HG03066 (cell line): ENCODE results near the gene DDHD1.

Source experiments
- ATAC-seq: cut with Tn5 transposase; IDR thresholded peaks from one replicate; pipeline ENCODE4 v1.9.1; 2021; ENCODE audit warnings: low read depth; ENCODE audit not compliant: unreplicated experiment

Gene DDHD1

GRCh38 chr14:53035336-53036210 is 117.5 kb downstream of the DDHD1 start:
- no peak for ATAC-seq

- no peak for ATAC-seq
Observed at GRCh38 chr14:53034688-53035230, 118.4 kb downstream of the DDHD1 start.

GRCh38 chr14:53034036-53034435 is 119.1 kb downstream of the DDHD1 start:
- ATAC-seq, result no peak

GRCh38 chr14:53032838-53033390 is 120.2 kb downstream of the DDHD1 start:
- no peak for ATAC-seq

- ATAC-seq, result no peak
Observed at GRCh38 chr14:53032161-53032803, 120.8 kb downstream of the DDHD1 start.

- ATAC-seq, result no peak
Observed at GRCh38 chr14:53027562-53027961, 125.6 kb downstream of the DDHD1 start.

GRCh38 chr14:53027041-53027440 is 126.1 kb downstream of the DDHD1 start:
- no peak for ATAC-seq

- ATAC-seq, result no peak
Observed at GRCh38 chr14:53023325-53023724, 129.8 kb downstream of the DDHD1 start.

GRCh38 chr14:53022593-53022992 is 130.5 kb downstream of the DDHD1 start:
- no peak for ATAC-seq

GRCh38 chr14:53020193-53020932 is 132.8 kb downstream of the DDHD1 start:
- no peak for ATAC-seq

- ATAC-seq, result no peak
Observed at GRCh38 chr14:53019406-53019805, 133.7 kb downstream of the DDHD1 start.

- no peak for ATAC-seq
Observed at GRCh38 chr14:53017837-53018236, 135.3 kb downstream of the DDHD1 start.

- no peak for ATAC-seq
Observed at GRCh38 chr14:53016919-53017318, 136.2 kb downstream of the DDHD1 start.

GRCh38 chr14:53016491-53016890 is 136.6 kb downstream of the DDHD1 start:
- ATAC-seq, result no peak

- ATAC-seq, result no peak
Observed at GRCh38 chr14:53011053-53011462, 142.1 kb downstream of the DDHD1 start.

- no peak for ATAC-seq
Observed at GRCh38 chr14:53010193-53011040, 142.7 kb downstream of the DDHD1 start.

- ATAC-seq, result no peak
Observed at GRCh38 chr14:53006931-53007562, 146.1 kb downstream of the DDHD1 start.

- ATAC-seq, result no peak
Observed at GRCh38 chr14:53004976-53005375, 148.1 kb downstream of the DDHD1 start.

GRCh38 chr14:53003776-53004175 is 149.3 kb downstream of the DDHD1 start:
- no peak for ATAC-seq
